Measurements from ENCODE around the gene BSN. TPM values are rescaled to one million over a fixed set of nuclear protein-coding genes. Genes with fewer than 3 reads are reported as not detected.

BSN gene
- polyA plus RNA-seq, 2 of the 4 experiments (the other 2 are of a cell fraction), result 0.04 to 0.08 TPM

- no peak overlapping the region for H3K27ac ChIP-seq
- ChIA-PET CTCF (interaction anchor here (0.5 to 5.4 kb wide), 50 partner anchors 8 to 1839 kb away, joined by 3 to 210 read pairs (median 4); partner anchors contain the start of gene BSN), POLR2A (interaction anchor here (1.4 kb wide), 1 partner anchor 132 kb away, joined by 14 read pairs; no protein-coding TSS in a partner anchor)
- WGBS (ENCODE audit: missing lambda C conversion rate), result 34% methylated on average over 10 of the region's 11 CpGs
- no peak overlapping the region for H3K4me3 ChIP-seq
- no peaks in the 10 kb centered on the region for H3K9me3 ChIP-seq
- ATAC-seq (peak; percentile 30 to 41; a peak in 5 of 6 replicates), DNase-seq (ENCODE audit: low read depth in 1 of 2, low spot score in 1 of 2) (peak; percentile 65 to 71), FAIRE-seq (no peak)
- peak overlapping the region; percentile 29; the same call in 1 of the 3 replicates for H3K4me2 ChIP-seq
- H3K4me1 ChIP-seq, result peaks cover 33% of the 10 kb centered on the region
- TF ChIP-seq CHD4 (IDR thresholded peaks at IDR 0.05; ENCODE audit: borderline replicate concordance) (no peak), EHMT2 (IDR thresholded peaks at IDR 0.05; ENCODE audit: low read depth) (no peak), SMC3 (IDR thresholded peaks at IDR 0.05) (peak; percentile 86), RAD21 (conservative IDR thresholded peaks at IDR 0.05 in 1 of 2, IDR thresholded peaks at IDR 0.05 in 1 of 2) (peak; percentile 75 to 76), PBX3 (IDR thresholded peaks at IDR 0.05) (no peak), MAX (IDR thresholded peaks at IDR 0.05) (no peak), CTCF (IDR thresholded peaks at IDR 0.05) (peak; percentile 65)
These were observed 117.3 kb downstream of the BSN start for GRCh38 chr3:49671291-49672288.

GRCh38 chr3:49673121-49673714 is 118.9 kb downstream of the BSN start:
- no peak for FAIRE-seq
- TF ChIP-seq EP300 (IDR thresholded peaks at IDR 0.05) (no peak), TFCP2L1 (CRISPR knock-in tag; IDR thresholded peaks at IDR 0.05) (no peak), TP53 (CRISPR knock-in tag; IDR thresholded peaks at IDR 0.05) (no peak), HOXB5 (CRISPR knock-in tag; IDR thresholded peaks at IDR 0.05) (0 out of 2 replicates have a peak, but pooled peaks have one; percentile 65), NFE2L2 (conservative IDR thresholded peaks at IDR 0.05; ENCODE audit: low read length) (no peak), ZC3H11A (IDR thresholded peaks at IDR 0.05) (no peak)
- ATAC-seq, result peak; percentile 2 to 6; a peak in 4 of 6 replicates
- Histone ChIP-seq H3K4me1 (peaks cover 26% of the 10 kb centered on the region), H3K4me2 (peak overlapping the region; percentile 100), H3K27ac (peak overlapping the region; percentile 91 to 97), H3K9me3 (no peaks in the 10 kb centered on the region), H3K4me3 (peak overlapping the region; percentile 99)
- ChIA-PET CTCF (interaction anchor here (0.6 to 5.4 kb wide), 8 partner anchors 10 to 542 kb away, joined by 3 to 210 read pairs (median 10); partner anchors contain the start of gene BSN), POLR2A (interaction anchor here (0.7 to 1.1 kb wide), 3 partner anchors 119 to 166 kb away, joined by 3 to 4 read pairs (median 4); partner anchors contain the start of gene BSN)
- DNase-seq (ENCODE audit: low read depth in 1 of 2, low spot score in 1 of 2), result peak; percentile 35 to 43
- 50% methylated on average over 2 of the region's 17 CpGs for WGBS (ENCODE audit: missing lambda C conversion rate)

- POLR2A ChIA-PET, result interaction anchor here (1.1 kb wide), 1 partner anchor 134 kb away, joined by 4 read pairs; no protein-coding TSS in a partner anchor
- FAIRE-seq, result no peak
- WGBS (ENCODE audit: missing lambda C conversion rate), result 1% methylated on average over 16 of the region's 71 CpGs
- TF ChIP-seq MAFK (IDR thresholded peaks at IDR 0.05; ENCODE audit: partially characterized antibody) (no peak), SMC3 (IDR thresholded peaks at IDR 0.05) (no peak), JUN (IDR thresholded peaks at IDR 0.05) (peak in 1 of 2 experiments; percentile 91; a peak in 3 of 5 replicates), RAD21 (conservative IDR thresholded peaks at IDR 0.05 in 1 of 2, IDR thresholded peaks at IDR 0.05 in 1 of 2) (no peak), FOSB (CRISPR knock-in tag; IDR thresholded peaks at IDR 0.05) (no peak), POLR2A (IDR thresholded peaks at IDR 0.05; ENCODE audit: low read length) (peak; percentile 51), RCOR1 (IDR thresholded peaks at IDR 0.05; ENCODE audit: low read depth, low read length) (no peak), HOXB5 (CRISPR knock-in tag; IDR thresholded peaks at IDR 0.05) (no peak; the same call in 1 of the 2 replicates), PHF8 (IDR thresholded peaks at IDR 0.05; ENCODE audit: borderline replicate concordance, low read depth) (peak; percentile 67; the same call in 1 of the 2 replicates), ATOH8 (CRISPR knock-in tag; IDR thresholded peaks at IDR 0.05; ENCODE audit: low read depth) (no peak), EHF (CRISPR knock-in tag; IDR thresholded peaks at IDR 0.05) (0 out of 2 replicates have a peak, but pooled peaks have one; percentile 30), E2F6 (IDR thresholded peaks at IDR 0.05; ENCODE audit: borderline replicate concordance, low read depth) (peak; percentile 69), FOXS1 (CRISPR knock-in tag; IDR thresholded peaks at IDR 0.05) (no peak), ZFP36 (IDR thresholded peaks at IDR 0.05; ENCODE audit: borderline replicate concordance, partially characterized antibody) (no peak)
These were observed 119.6 kb downstream of the BSN start, which contains the start of gene APEH for GRCh38 chr3:49673715-49674496. Gene APEH (plus strand): TSS chr3:49674351. CDS start chr3:49674402, 51 bp downstream.

More at GRCh38 chr3:49673715-49674496, 119.6 kb downstream of the BSN start, which contains the start of gene APEH:
- CTCF ChIA-PET, result interaction anchor here (2.9 to 5.4 kb wide), 2 partner anchors 127 to 136 kb away, joined by 19 to 210 read pairs; no protein-coding TSS in a partner anchor
- Histone ChIP-seq H3K4me3 (peak within 1 kb of the TSS; percentile 99), H3K27ac (peak within 1 kb of the TSS; percentile 91 to 97), H3K4me2 (peak within 1 kb of the TSS; percentile 100), H3K4me1 (peaks cover 19% of the 10 kb centered on the region), H3K9me3 (no peaks in the 10 kb centered on the region)
- ATAC-seq (peak; percentile 88 to 92), DNase-seq (ENCODE audit: low read depth in 1 of 2, low spot score in 1 of 2) (peak; percentile 90 to 98)
